NCI-H187 (cell line): ENCODE data around the gene TAS2R10.

Experiments
- DNase-seq, 2 experiments: peaks; one replicate each; lab custom pipeline; 2025; lab: John Stamatoyannopoulos, UW

TAS2R10 gene

GRCh38 chr12:10779103-10779502, 47.1 kb downstream of the TAS2R10 start:
- DNase-seq: no peak
